GM18517 (cell line): ENCODE measurements around the gene CHMP1A.

Experiments
- ATAC-seq: cut with Tn5 transposase; IDR thresholded peaks from one replicate; pipeline ENCODE4 v1.9.1; 2021; ENCODE audit warnings: mild to moderate bottlenecking, moderate library complexity; ENCODE audit not compliant: unreplicated experiment

The CHMP1A gene

GRCh38 chr16:89607937-89608740, 49.4 kb downstream of the CHMP1A start:
- ATAC-seq, result no peak

GRCh38 chr16:89607453-89607852, 50.1 kb downstream of the CHMP1A start:
- no peak for ATAC-seq

GRCh38 chr16:89606006-89606405, 51.5 kb downstream of the CHMP1A start:
- no peak for ATAC-seq

DNA sequence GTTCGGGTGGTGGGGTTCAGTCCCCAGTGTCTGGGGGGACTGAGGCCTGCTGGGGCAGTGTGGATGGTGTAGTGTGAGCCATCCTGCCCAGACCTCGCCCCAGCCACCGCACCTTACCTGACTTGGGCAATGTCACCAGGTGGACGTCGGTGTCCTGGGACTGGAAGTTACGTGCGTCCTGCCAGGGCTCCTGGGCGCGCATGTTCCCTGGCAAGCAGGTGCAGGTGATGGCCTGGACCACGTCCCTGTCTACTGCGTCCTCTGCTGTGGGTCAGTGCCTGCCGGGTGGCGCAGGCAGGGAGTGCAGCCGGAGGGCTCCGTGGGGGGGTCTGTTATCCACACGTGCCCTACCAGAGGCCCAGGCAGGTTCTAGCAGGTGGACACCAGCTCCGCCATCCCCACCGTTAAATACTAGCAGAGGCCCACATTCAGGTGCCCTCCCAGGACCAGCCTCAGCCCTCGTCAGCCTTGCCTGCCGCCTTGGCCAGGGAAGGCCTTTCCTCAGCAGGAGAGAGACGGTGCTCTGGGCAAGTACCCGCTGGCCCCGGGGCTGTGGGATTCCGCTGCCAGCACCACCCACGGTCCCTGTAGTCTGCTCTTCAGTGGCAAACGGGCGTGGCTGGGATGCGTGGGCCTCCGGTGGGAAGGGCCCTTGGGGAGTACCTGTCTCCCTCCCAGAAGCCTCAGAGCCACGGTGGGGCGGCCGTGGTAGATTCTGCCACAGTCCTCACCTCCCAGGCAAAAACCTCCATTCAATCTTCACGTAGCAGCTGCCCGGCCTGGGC, 52.1 kb downstream of the CHMP1A start:
- ATAC-seq, result no peak

- ATAC-seq, result no peak
Measured at GRCh38 chr16:89604764-89605163, 52.7 kb downstream of the CHMP1A start.

DNA sequence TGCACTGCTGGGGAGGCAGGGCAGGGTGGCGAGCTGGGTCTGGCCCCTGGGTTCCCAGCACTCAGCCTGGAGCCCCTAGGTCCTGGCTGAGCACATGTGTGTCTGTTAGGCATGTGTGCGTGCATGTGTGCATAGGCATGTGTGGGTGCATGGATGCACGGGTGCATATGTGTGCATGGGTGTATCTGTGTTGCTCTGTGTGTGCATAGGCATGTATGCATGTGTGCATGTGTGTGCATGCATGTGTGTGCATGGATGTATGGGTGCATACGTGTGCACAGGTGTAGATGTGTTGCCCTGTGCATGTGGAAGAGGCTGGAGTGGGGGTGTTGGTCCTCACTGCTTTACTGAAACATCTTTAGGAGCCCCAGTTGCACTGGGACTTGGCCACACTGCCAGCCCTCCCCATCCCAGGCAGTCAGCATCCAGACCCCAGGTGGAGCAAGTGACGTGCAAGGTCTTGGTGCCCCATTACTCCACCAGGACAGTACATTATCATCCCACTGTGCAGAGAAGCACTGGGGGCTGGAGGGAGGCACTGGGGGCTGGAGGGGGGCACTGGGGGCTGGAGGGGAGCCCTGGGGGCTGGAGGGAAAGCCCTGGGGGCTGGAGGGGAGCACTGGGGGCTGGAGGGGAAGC, 54.4 kb downstream of the CHMP1A start:
- ATAC-seq, result no peak

GRCh38 chr16:89602273-89602951, 55.1 kb downstream of the CHMP1A start:
- no peak for ATAC-seq

- no peak for ATAC-seq
Measured at GRCh38 chr16:89601906-89602272, 55.6 kb downstream of the CHMP1A start.

DNA sequence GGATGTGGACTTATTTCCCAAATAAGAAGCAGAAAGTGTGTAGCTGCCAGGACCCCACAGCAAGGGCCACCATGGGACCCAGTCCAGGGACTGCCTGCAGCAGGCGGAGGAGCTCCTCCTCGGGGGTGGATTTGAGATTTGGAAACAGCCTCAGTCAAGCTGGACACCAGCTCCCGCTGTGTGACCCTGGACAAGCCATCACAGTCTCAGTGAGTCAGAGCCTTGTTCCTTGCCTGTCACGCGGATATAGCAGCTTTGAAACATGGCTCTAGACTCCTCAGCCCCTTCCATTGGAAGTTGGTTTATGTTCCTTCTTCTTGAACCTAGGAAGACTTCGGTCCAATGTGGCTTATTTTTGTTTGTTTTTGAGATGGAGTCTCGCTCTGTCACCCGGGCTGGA, 56.6 kb downstream of the CHMP1A start:
- ATAC-seq, result no peak

DNA sequence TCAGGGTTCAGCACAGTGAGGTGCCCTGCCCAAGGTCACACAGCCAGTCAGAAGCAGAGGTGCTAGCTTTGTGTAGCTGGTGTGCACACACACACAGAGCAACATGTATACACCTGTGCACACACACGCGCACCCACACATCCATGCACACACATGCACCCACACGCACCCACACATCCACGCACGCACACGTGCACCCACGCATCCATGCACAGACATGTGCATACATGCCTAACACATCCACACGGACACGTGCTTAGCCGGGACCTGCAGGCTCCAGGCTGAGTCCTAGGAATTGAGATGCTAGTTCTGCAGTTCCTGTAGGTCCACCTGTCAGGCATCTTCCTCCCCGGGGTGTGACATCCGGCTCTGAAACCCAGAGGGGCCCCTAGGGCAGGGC, 57.1 kb downstream of the CHMP1A start:
- no peak for ATAC-seq

DNA sequence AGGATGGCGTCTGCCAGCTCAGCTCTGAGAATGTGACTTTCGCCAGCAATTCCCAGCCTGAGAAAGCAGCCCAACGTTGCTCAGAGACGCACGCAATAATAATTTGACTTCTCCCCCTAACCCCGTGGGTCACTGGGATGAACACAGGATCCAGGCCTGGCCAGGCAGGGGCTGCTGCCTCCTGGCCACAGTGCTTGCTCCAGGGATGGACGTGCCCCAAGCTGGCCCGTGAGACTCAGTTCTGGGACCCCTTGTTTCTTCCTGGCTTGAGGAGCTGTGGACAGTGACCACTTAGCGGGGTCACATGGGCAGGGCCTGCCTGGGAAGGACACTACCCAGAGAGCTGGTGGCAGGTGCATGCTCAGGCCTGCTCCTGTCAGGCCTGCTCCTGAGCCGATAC, 57.6 kb downstream of the CHMP1A start:
- ATAC-seq, result no peak

DNA sequence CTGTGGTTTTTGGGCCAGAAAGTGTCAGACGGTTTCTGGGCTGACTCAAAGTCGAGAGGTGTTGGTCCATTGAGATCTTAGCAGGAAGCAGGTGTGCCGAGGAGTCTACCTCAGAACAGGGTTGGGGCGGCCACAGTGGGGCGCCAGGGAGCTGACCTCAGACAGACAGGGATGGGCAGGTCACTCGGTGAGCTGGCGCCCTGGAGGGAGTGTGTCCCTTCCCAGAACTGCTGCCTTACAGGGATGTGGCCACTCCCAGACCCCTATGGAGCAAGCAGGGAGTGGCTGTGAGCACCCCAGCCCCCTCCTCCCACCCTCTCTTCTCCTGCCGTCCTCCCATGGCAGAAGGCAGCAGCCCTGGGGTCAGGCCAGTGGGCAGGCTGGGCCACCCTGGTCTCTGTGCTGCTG, 58.1 kb downstream of the CHMP1A start:
- ATAC-seq, result no peak

DNA sequence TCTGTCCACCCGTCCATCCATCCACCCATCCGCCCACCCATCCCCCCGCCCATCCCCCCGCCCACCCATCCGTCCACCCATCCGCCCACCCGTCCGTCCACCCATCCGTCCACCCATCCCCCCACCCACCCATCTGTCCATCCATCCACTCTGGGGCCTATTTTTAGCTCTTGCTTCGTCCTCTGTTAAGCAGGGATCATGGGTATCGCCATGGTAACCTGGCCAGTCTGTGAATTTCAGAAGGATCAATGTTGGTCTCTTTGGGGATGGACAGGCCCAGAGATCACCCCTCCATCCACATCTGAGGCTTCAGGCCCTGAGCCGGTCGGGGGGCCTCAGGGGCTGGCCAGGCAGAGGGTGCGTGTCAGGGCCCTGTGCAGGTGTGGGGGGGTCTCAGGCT, 59.3 kb downstream of the CHMP1A start:
- no peak for ATAC-seq

GRCh38 chr16:89596957-89597649, 60.4 kb downstream of the CHMP1A start:
- no peak for ATAC-seq

- no peak for ATAC-seq
Measured at GRCh38 chr16:89596061-89596689, 61.3 kb downstream of the CHMP1A start.

- ATAC-seq, result no peak
Measured at GRCh38 chr16:89595330-89596060, 62.0 kb downstream of the CHMP1A start.
